Measurements from ENCODE around the gene SPIRE1.

- TF ChIP-seq CTCF (conservative IDR thresholded peaks at IDR 0.05) (no peak), ZFX (IDR thresholded peaks at IDR 0.05) (no peak)
These were observed 229.0 kb downstream of the SPIRE1 start for GRCh38 chr18:12428923-12429322.

Data from C4-2B (cell line).